Loucy (cell line): Measurements from ENCODE around the gene GPR107.

Experiments used
- EZH2phosphoT487 ChIP-seq: fragments of 200-600 bp; IDR thresholded peaks from 2 replicates; pipeline ENCODE4 v1.6.1; 2018; ENCODE audit warnings: antibody characterized with exemption, mild to moderate bottlenecking, moderate library complexity, borderline replicate concordance
- TF ChIP-seq, protein P1 (sequence below): fragments of 200-600 bp; sonication (generic); conservative IDR thresholded peaks from 2 replicates; pipeline ENCODE4 v1.5.1; 2014; ENCODE audit warnings: mild to moderate bottlenecking, antibody characterized with exemption, low read length

DNA sequence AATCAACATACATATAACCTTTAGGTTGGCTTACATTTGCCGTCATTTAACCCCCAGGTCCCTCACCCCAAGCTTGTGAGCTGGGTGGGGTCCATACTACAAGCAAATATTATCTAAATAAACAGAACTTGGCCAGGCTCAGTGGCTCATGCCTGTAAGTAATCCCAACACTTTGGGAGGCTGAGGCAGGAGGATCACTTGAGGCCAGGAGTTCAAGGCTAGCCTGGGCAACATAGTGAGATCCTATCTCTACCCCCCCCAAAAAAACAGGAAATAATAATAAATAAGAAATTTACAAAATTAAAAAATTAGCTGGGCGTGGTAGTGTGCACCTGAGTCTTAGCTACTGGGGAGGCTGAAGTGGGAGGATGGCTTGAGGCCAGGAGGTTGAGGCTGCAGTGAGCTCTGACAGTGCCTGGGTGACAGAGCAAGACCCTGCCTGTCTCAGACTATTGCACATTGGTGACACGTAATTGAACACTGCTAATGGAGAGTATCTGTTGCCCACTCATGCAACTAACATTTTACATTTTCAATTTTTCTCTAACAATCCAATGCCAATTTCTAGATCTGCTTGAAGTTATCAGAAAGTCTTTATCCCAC, 29.6 kb upstream of the GPR107 start:
- TF ChIP-seq, protein P1, sequence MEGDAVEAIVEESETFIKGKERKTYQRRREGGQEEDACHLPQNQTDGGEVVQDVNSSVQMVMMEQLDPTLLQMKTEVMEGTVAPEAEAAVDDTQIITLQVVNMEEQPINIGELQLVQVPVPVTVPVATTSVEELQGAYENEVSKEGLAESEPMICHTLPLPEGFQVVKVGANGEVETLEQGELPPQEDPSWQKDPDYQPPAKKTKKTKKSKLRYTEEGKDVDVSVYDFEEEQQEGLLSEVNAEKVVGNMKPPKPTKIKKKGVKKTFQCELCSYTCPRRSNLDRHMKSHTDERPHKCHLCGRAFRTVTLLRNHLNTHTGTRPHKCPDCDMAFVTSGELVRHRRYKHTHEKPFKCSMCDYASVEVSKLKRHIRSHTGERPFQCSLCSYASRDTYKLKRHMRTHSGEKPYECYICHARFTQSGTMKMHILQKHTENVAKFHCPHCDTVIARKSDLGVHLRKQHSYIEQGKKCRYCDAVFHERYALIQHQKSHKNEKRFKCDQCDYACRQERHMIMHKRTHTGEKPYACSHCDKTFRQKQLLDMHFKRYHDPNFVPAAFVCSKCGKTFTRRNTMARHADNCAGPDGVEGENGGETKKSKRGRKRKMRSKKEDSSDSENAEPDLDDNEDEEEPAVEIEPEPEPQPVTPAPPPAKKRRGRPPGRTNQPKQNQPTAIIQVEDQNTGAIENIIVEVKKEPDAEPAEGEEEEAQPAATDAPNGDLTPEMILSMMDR: no peak
- TF ChIP-seq EZH2phosphoT487: no peak
